ENCODE results near the gene FARP1. TPM values are rescaled to one million over a fixed set of nuclear protein-coding genes. Genes with fewer than 3 reads are reported as not detected.

FARP1 gene
- total RNA-seq, 4 donors from 2014 or later = 103 to 172 (median 129) TPM

DNA sequence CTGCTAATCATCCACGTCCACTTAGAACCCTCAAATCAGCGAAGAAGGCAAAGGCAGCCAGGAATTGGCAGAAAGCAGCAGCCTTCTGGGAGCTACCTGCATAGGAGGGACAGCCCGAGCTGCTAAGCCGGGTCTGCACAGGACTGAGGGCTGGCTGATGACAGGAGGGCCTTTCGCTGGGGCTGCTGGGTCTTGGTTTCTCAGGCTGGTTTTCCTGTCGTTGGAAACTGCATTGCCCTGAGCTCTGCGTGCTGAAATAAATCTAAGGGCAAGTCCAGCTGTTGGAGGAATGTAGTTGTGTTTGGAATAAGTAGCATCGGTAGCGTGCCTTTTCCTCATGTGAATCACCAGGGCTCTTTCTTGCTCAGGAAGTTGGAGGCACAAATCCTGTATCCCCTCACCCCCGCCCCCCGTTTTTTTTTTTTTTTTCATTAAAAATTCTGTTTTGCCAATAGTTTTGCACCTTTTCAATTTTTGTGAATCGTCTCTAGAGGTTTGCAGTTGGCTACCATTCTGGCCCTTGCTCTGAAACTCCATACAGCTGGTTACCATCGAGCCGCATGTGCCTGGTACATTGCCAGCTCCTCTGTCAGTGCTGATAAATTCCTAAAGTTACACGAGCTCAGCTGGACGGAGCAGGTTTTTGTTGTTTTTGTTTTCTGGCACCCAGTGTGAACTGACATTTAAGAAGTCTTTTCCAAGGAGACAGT is 228.1 kb downstream of the FARP1 start:
- intact Hi-C loops (cut with DNase I) = no loop called here
- Histone ChIP-seq H3K4me1 (peaks cover 44 to 52% of the 10 kb centered on the region in 2 donors), H3K9me3 (no peaks in the 10 kb centered on the region), H3K27ac (peak overlapping the region; percentile 69 to 88 (median 79)), H3K4me3 (replicated peaks in 1 of 3) (no peak overlapping the region), H3K27me3 (no peaks in the 10 kb centered on the region), H3K36me3 (no peaks in the 10 kb centered on the region)
- 25 to 32% methylated on average over 14 to 16 of the region's 16 CpGs for WGBS, 2 donors
- peak in 1 of 2 donors; percentile 16 for TF ChIP-seq POLR2A (IDR thresholded peaks at IDR 0.05)
- TF ChIP-seq CTCF (IDR thresholded peaks at IDR 0.05) = no peak
- peak; percentile 88 to 90 for DNase-seq

DNA sequence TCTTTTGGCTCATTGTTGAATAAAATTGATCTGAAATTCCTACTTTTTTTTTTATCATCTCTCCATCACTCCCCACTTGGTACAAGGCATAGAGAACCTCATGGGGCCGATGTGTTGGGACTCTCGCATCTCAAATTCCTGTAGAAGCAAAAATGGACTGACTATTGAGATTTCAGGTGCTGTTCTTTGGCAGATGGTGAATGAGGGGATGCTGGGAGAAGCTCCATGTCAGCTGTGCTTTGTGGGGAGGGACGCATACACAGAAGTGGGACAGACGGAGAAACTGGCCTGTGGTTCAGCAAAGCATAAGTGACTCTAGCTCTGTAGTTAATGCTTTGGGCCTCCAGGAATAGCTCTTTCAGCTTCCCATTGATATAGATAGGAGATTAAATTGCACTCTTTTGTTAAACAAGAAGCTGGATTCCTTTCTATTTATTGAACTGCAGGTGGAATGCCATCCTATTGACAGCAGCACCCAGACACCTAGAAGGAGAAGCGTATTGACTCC is 228.7 kb downstream of the FARP1 start:
- 73 to 87% methylated on average over 5 of the region's 5 CpGs for WGBS, 2 donors
- H3K27ac ChIP-seq = peak overlapping the region; percentile 59 to 88 (median 79)
- intact Hi-C loops (cut with DNase I) = no loop called here

GRCh38 chr13:98372876-98373275 is 230.0 kb downstream of the FARP1 start:
- DNase-seq = peak; percentile 44
- intact Hi-C loops (cut with DNase I) = no loop called here
- H3K4me1 ChIP-seq = peaks cover 39 to 48% of the 10 kb centered on the region in 2 donors
- H3K9me3 ChIP-seq = no peaks in the 10 kb centered on the region
- no peaks in the 10 kb centered on the region for H3K36me3 ChIP-seq
- TF ChIP-seq CTCF (IDR thresholded peaks at IDR 0.05) = no peak
- TF ChIP-seq POLR2A (IDR thresholded peaks at IDR 0.05) = peak in 1 of 2 donors; percentile 13
- no peak overlapping the region for H3K4me3 ChIP-seq (replicated peaks in 1 of 3)
- H3K27me3 ChIP-seq = no peaks in the 10 kb centered on the region
- peak overlapping the region; percentile 42 to 88 (median 79) for H3K27ac ChIP-seq
- 51 to 57% methylated on average over 8 of the region's 8 CpGs for WGBS, 2 donors

More for the DNA sequence above, 228.7 kb downstream of the FARP1 start:
- no peaks in the 10 kb centered on the region for H3K27me3 ChIP-seq
- no peaks in the 10 kb centered on the region for H3K36me3 ChIP-seq
- no peaks in the 10 kb centered on the region for H3K9me3 ChIP-seq
- H3K4me1 ChIP-seq = peaks cover 44 to 52% of the 10 kb centered on the region in 2 donors
- no peak overlapping the region for H3K4me3 ChIP-seq (replicated peaks in 1 of 3)
- TF ChIP-seq POLR2A (IDR thresholded peaks at IDR 0.05) (no peak), CTCF (IDR thresholded peaks at IDR 0.05) (no peak)
- DNase-seq = no peak

DNA sequence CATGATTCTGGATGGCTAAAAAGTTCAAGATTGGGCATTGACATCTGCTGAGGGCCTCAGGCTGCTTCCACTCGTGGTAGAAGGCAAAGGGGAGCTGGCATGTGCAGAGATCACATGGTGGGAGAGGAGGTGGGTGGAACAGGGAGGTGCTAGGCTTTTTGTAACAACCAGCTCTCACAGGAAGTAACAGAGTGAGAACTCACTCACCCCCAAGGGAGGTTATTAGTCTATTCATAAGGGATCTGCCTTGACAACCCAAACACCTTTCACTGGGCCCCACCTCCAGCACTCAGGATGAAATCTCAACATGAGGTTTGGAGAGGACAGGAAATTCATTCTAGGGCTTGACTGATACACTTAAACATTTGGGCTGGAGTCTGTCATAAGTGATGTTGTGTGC is 231.9 kb downstream of the FARP1 start:
- Histone ChIP-seq H3K4me3 (replicated peaks in 1 of 3) (no peak overlapping the region), H3K36me3 (no peaks in the 10 kb centered on the region), H3K4me1 (peaks cover 37 to 42% of the 10 kb centered on the region in 2 donors), H3K27me3 (no peaks in the 10 kb centered on the region), H3K27ac (no peak overlapping the region), H3K9me3 (no peaks in the 10 kb centered on the region)
- 92 to 94% methylated on average over 1 of the region's 1 CpG for WGBS, 2 donors
- TF ChIP-seq POLR2A (IDR thresholded peaks at IDR 0.05) (no peak), CTCF (IDR thresholded peaks at IDR 0.05) (no peak)
- DNase-seq = no peak
- intact Hi-C loops (cut with DNase I) = no loop called here
